Activated B cell treated with CpG ODN at 0.5 μM for 24 hours (primary cell): ENCODE data around the gene FAM24B. TPM values are rescaled to one million over a fixed set of nuclear protein-coding genes. Genes with fewer than 3 reads are reported as not detected.

Experiments used
- ATAC-seq: fragments of 200-7000 bp; cut with Tn5 transposase; one replicate; pipeline ENCODE4 v1.10.0; 2021; ENCODE audit warnings: low read depth, mild to moderate bottlenecking, moderate library complexity
- CTCF ChIA-PET: fragments of 350-600 bp; sonication (Branson Sonifier 250); formaldehyde crosslinking; loops from one replicate; lab custom pipeline; 2021; ENCODE audit warnings: antibody characterized with exemption; lab: Charles Lee
- POLR2A ChIA-PET: fragments of 350-600 bp; sonication (Branson Sonifier 250); formaldehyde crosslinking; loops from one replicate; lab custom pipeline; 2021; ENCODE audit warnings: antibody characterized with exemption; lab: Charles Lee
- DNase-seq: peaks from one replicate; pipeline ENCODE4 v3.0.0; 2022
- H3K27ac Mint-ChIP-seq: one replicate; pipeline ENCODE4 v1.8.0; 2020; ENCODE audit warnings: mixed read lengths
- H3K27me3 Mint-ChIP-seq: one replicate; pipeline ENCODE4 v1.8.0; 2021; ENCODE audit warnings: mixed read lengths
- H3K36me3 Mint-ChIP-seq: one replicate; pipeline ENCODE4 v1.8.0; 2021; ENCODE audit warnings: low read depth, mixed read lengths
- H3K4me1 Mint-ChIP-seq: one replicate; pipeline ENCODE4 v1.8.0; 2021; ENCODE audit warnings: mixed read lengths
- H3K4me3 Mint-ChIP-seq: one replicate; pipeline ENCODE4 v1.8.0; 2020; ENCODE audit warnings: mild to moderate bottlenecking, mixed read lengths
- H3K9me3 Mint-ChIP-seq: one replicate; pipeline ENCODE4 v1.8.0; 2020; ENCODE audit warnings: mixed read lengths
- intact Hi-C: fragments of 100-400 bp; cut with micrococcal nuclease; formaldehyde crosslinking; loops from one replicate; pipeline ENCODE4 v1.15.1; 2024
- total RNA-seq: library from RNA; stranded (reverse); gene quantifications from 2 replicates; pipeline ENCODE4 v1.2.3, GENCODE V29; 2022
- TF ChIP-seq, protein P1 (sequence below): fragments of 200-600 bp; IDR thresholded peaks from one replicate; pipeline ENCODE4 v1.8.0; 2022; ENCODE audit warnings: antibody characterized with exemption, mild to moderate bottlenecking

FAM24B gene
- total RNA-seq, 1 donor from 2014 or later, result 10.0 TPM

DNA sequence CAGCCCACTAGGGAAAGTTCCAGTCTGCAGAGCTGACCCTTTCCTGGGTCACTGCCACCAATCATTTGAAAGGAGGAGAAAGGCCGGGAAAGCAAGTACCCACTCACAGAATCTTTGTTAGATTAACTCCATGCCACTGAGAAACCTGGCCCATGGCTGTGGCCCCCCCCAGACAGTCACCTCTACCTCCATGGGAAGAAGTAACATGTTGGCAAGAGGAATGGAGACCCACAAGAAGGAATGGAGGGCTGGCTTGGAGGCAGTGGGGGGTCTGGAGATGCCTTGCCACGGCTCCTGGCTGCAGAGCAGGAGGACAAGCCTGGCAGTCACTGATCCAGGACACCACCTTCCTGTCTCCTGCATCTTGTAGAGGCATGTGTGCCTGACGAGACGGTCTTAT lies 66.6 kb downstream of the FAM24B start:
- no peak overlapping the region for H3K4me3 Mint-ChIP-seq
- no peaks in the 10 kb centered on the region for H3K4me1 Mint-ChIP-seq
- intact Hi-C loops, result no loop called here
- H3K9me3 Mint-ChIP-seq, result no peaks in the 10 kb centered on the region
- CTCF ChIA-PET, result no interaction called here
- H3K27ac Mint-ChIP-seq, result no peak overlapping the region
- H3K27me3 Mint-ChIP-seq, result peaks cover 18% of the 10 kb centered on the region
- DNase-seq (no peak), ATAC-seq (no peak)
- no peaks in the 10 kb centered on the region for H3K36me3 Mint-ChIP-seq
- POLR2A ChIA-PET, result no interaction called here
- TF ChIP-seq, protein P1, sequence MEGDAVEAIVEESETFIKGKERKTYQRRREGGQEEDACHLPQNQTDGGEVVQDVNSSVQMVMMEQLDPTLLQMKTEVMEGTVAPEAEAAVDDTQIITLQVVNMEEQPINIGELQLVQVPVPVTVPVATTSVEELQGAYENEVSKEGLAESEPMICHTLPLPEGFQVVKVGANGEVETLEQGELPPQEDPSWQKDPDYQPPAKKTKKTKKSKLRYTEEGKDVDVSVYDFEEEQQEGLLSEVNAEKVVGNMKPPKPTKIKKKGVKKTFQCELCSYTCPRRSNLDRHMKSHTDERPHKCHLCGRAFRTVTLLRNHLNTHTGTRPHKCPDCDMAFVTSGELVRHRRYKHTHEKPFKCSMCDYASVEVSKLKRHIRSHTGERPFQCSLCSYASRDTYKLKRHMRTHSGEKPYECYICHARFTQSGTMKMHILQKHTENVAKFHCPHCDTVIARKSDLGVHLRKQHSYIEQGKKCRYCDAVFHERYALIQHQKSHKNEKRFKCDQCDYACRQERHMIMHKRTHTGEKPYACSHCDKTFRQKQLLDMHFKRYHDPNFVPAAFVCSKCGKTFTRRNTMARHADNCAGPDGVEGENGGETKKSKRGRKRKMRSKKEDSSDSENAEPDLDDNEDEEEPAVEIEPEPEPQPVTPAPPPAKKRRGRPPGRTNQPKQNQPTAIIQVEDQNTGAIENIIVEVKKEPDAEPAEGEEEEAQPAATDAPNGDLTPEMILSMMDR, result no peak

DNA sequence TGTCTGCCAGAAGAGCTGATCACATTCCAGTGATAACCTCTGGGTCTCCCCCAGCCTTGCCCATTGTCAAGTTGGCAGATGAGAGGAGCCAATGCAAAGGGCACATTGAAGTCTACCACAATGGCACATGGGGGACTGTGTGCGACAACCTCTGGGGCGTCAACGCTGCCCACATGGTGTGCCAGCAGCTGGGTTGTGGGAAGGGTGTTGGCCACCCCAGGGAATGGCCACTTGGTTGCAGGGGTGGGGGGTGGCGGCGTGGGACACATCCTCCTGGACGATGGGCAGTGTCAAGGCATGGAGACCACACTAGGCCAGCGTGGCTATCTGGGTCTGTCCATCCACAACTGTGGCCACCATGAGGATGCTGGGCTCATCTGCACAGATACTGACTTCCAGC lies 77.1 kb downstream of the FAM24B start:
- CTCF ChIA-PET, result no interaction called here
- Mint-ChIP-seq H3K9me3 (no peaks in the 10 kb centered on the region), H3K4me3 (no peak overlapping the region), H3K4me1 (no peaks in the 10 kb centered on the region), H3K27ac (no peak overlapping the region), H3K27me3 (peaks cover 7% of the 10 kb centered on the region), H3K36me3 (no peaks in the 10 kb centered on the region)
- no peak for DNase-seq
- intact Hi-C loops, result no loop called here
- POLR2A ChIA-PET, result no interaction called here
- TF ChIP-seq, protein P1, result no peak
- no peak for ATAC-seq

Other genes with a start within 250 kb of the FAM24B start
- gene C10orf120, start 179.7 kb downstream of the FAM24B start, total RNA-seq, result not detected in 2 replicates
- 2.2 and 2.5 TPM in 2 replicates for gene CUZD1, start 33.7 kb downstream of the FAM24B start, total RNA-seq
- gene FAM24A, start 31.0 kb upstream of the FAM24B start, total RNA-seq, result not detected in 2 replicates
- 10.9 and 12.5 TPM in 2 replicates for gene C10orf88, start 74.6 kb upstream of the FAM24B start, total RNA-seq
- gene PSTK, start 100.8 kb upstream of the FAM24B start, total RNA-seq, result 3.9 and 5.3 TPM in 2 replicates
- gene IKZF5, start 129.2 kb upstream of the FAM24B start, total RNA-seq, result 14.2 and 17.0 TPM in 2 replicates
- gene ACADSB, start 129.4 kb upstream of the FAM24B start, total RNA-seq, result 22.7 and 22.8 TPM in 2 replicates